ENCODE data around the gene SFI1.
"Not testable (repeated sequence)": the region's sequence is repeated elsewhere in the genome, so short reads cannot be mapped to it uniquely, and the experiment has no call there.

SFI1 gene

DNA sequence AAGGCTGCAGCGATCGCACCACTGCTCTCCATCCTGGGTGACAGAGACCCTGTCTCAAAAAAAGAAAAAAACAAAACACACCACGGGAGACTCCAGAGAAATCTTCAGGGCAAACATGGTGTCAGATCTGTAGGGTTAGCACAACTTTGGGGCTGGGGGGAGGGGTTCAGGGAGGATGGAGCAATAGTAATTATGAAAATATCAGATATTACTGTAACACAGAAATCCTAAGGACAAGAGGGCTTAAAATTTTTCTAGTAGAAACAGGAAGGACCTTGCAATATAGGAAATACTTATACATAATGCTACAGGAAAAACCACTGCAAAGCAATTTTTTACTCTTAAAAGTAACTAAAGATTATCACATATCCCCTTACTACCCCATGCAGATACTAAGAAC lies 20.5 kb upstream of the SFI1 start:
- H3K27me3 ChIP-seq: no peaks in the 10 kb centered on the region
- H3K4me3 ChIP-seq (ENCODE audit: low read depth in 1 of 2, low read length in 1 of 2): no peak overlapping the region
- peak overlapping the region; percentile 80 for H3K27ac ChIP-seq
- peaks cover 62 to 67% of the 10 kb centered on the region in 2 experiments for H3K4me1 ChIP-seq (ENCODE audit: control insufficient read depth in 1 of 2, insufficient read depth in 1 of 2, low read depth in 1 of 2, low read length in 1 of 2)
- H3K36me3 ChIP-seq: no peaks in the 10 kb centered on the region
- H3K9me3 ChIP-seq: no peaks in the 10 kb centered on the region
- TF ChIP-seq, protein P1, sequence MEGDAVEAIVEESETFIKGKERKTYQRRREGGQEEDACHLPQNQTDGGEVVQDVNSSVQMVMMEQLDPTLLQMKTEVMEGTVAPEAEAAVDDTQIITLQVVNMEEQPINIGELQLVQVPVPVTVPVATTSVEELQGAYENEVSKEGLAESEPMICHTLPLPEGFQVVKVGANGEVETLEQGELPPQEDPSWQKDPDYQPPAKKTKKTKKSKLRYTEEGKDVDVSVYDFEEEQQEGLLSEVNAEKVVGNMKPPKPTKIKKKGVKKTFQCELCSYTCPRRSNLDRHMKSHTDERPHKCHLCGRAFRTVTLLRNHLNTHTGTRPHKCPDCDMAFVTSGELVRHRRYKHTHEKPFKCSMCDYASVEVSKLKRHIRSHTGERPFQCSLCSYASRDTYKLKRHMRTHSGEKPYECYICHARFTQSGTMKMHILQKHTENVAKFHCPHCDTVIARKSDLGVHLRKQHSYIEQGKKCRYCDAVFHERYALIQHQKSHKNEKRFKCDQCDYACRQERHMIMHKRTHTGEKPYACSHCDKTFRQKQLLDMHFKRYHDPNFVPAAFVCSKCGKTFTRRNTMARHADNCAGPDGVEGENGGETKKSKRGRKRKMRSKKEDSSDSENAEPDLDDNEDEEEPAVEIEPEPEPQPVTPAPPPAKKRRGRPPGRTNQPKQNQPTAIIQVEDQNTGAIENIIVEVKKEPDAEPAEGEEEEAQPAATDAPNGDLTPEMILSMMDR (IDR thresholded peaks at IDR 0.05): no peak

DNA sequence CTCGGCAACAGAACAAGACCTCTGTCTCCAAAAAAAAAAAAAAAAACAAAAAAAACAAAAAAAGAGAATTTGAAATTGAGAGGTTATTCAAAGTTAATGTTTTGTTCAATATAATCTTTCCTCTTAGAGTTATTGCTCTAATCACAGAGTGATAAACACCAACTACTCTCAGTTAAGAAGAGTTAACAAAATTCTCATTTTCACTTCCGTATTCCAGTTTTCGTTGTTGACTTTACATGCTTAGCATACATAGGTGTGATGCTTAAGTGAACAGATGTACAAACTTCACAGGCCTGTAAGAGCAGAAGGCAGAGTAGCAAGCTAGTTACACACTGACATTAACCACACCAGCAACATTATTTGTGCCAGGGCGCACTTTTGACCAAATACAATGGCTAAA lies 19.0 kb upstream of the SFI1 start:
- peaks cover 63 to 67% of the 10 kb centered on the region in 2 experiments for H3K4me1 ChIP-seq (ENCODE audit: control insufficient read depth in 1 of 2, insufficient read depth in 1 of 2, low read depth in 1 of 2, low read length in 1 of 2)
- H3K4me3 ChIP-seq (ENCODE audit: low read depth in 1 of 2, low read length in 1 of 2): no peak overlapping the region
- TF ChIP-seq, protein P1 (IDR thresholded peaks at IDR 0.05): no peak
- H3K27me3 ChIP-seq: no peaks in the 10 kb centered on the region
- no peak overlapping the region for H3K27ac ChIP-seq
- no peaks in the 10 kb centered on the region for H3K9me3 ChIP-seq
- H3K36me3 ChIP-seq: peaks cover 11% of the 10 kb centered on the region

DNA sequence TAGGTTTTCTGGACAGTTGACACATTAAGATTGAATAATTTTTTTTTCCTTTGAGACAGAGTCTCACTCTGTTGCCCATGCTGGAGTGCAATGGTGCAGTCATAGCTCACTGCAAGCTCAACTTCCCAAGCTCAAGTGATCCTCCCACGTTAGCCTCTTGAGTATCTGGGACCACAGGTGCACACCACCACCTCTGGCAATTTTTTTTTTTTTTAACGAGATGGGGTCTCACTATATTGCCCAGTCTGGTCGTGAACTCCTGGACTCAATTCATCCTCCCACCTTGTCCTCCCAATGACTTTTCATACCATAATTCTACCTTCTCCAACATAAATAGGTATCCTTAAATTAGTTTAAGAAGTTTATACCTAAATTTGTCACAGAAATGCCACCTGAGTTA lies 15.2 kb upstream of the SFI1 start:
- peaks cover 28 to 35% of the 10 kb centered on the region in 2 experiments for H3K4me1 ChIP-seq (ENCODE audit: control insufficient read depth in 1 of 2, insufficient read depth in 1 of 2, low read depth in 1 of 2, low read length in 1 of 2)
- peaks cover 33% of the 10 kb centered on the region for H3K36me3 ChIP-seq
- H3K4me3 ChIP-seq (ENCODE audit: low read depth in 1 of 2, low read length in 1 of 2): no peak overlapping the region
- TF ChIP-seq, protein P1 (IDR thresholded peaks at IDR 0.05): no peak
- no peak overlapping the region for H3K27ac ChIP-seq
- no peaks in the 10 kb centered on the region for H3K9me3 ChIP-seq
- H3K27me3 ChIP-seq: no peaks in the 10 kb centered on the region

DNA sequence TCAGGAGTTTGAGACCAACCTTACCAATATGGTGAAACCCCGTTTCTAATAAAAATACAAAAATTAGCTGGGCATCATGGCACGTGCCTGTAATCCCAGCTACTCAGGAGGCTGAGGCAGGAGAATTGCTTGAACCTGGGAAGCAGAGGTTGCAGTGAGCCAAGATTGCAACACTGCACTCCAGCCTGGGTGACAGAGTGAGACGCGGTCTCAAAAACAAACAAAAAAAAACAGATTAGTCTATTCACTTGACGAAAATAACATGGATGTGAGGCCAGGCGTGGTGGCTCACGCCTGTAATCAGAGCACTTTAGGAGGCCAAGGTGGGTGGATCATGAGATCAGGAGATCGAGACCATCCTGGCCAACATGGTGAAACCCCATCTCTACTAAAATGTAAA lies 13.9 kb upstream of the SFI1 start:
- not testable (repeated sequence) for H3K9me3 ChIP-seq; H3K27me3 ChIP-seq; H3K4me3 ChIP-seq (ENCODE audit: low read depth in 1 of 2, low read length in 1 of 2); H3K27ac ChIP-seq
- Histone ChIP-seq H3K4me1 (ENCODE audit: control insufficient read depth in 1 of 2, insufficient read depth in 1 of 2, low read depth in 1 of 2, low read length in 1 of 2) (peaks cover 19 to 22% of the 10 kb centered on the region in 2 experiments), H3K36me3 (peaks cover 43% of the 10 kb centered on the region)

DNA sequence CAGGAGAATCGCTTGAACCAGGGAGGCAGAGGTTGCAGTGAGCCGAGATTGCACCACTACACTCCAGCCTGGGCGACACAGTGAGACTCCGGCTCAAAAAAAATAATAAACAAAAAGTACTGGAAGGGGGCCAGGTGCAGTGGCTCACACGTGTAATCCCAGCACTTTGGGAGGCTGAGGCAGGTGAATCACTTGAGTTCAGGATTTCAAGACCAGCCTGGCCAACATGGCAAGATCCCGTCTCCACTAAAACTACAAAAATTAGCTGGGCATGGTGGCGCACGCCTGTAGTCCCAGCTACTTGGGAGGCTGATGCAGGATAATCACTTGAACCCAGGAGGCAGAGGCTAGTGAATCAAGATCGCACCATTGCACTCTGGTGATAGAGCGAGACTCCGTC lies 10.0 kb upstream of the SFI1 start:
- H3K9me3 ChIP-seq; H3K4me3 ChIP-seq (ENCODE audit: low read depth in 1 of 2, low read length in 1 of 2); H3K27me3 ChIP-seq; H3K27ac ChIP-seq: not testable (repeated sequence)
- H3K36me3 ChIP-seq: peaks cover 41% of the 10 kb centered on the region
- peaks cover 27 to 34% of the 10 kb centered on the region in 2 experiments for H3K4me1 ChIP-seq (ENCODE audit: control insufficient read depth in 1 of 2, insufficient read depth in 1 of 2, low read depth in 1 of 2, low read length in 1 of 2)

DNA sequence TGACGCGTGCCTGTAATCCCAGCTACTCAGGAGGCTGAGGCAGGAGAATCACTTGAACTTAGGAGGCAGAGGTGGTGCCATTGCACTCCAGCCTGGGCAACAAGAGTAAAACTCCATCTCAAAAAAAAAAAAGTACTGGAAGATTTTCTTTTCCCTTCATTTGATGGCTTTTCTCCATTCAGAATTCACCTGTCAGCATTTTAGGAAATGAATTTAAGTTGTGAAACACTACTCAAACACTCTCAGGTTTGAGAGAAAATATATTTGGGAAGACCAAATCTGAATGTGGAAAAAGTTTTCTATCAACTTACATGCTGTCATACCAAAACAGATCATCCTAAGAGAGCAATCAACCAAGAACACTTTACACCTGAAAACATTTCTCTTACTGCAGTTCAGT lies 9.4 kb upstream of the SFI1 start:
- peaks cover 36% of the 10 kb centered on the region for H3K36me3 ChIP-seq
- TF ChIP-seq, protein P1 (IDR thresholded peaks at IDR 0.05): no peak

More for the DNA sequence above, 9.4 kb upstream of the SFI1 start:
- no peaks in the 10 kb centered on the region for H3K9me3 ChIP-seq
- H3K27me3 ChIP-seq: no peaks in the 10 kb centered on the region
- H3K27ac ChIP-seq: no peak overlapping the region
- peaks cover 31 to 40% of the 10 kb centered on the region in 2 experiments for H3K4me1 ChIP-seq (ENCODE audit: control insufficient read depth in 1 of 2, insufficient read depth in 1 of 2, low read depth in 1 of 2, low read length in 1 of 2)
- no peak overlapping the region for H3K4me3 ChIP-seq (ENCODE audit: low read depth in 1 of 2, low read length in 1 of 2)
